Mucosa of stomach (tissue), 1 donor: ENCODE data around the gene TPM4.

Source experiments
- H3K27me3 ChIP-seq: one replicate; pipeline ENCODE4 v1.7.0; 2013; ENCODE audit warnings: mild to moderate bottlenecking, low read length; ENCODE audit not compliant: control insufficient read depth, insufficient read depth
- H3K36me3 ChIP-seq: one replicate; pipeline ENCODE4 v1.7.0; 2013; ENCODE audit warnings: low read length; ENCODE audit not compliant: control insufficient read depth, insufficient read depth
- H3K4me1 ChIP-seq: one replicate; pipeline ENCODE4 v1.7.0; 2013; ENCODE audit warnings: mild to moderate bottlenecking, low read length; ENCODE audit not compliant: control insufficient read depth, insufficient read depth
- H3K4me3 ChIP-seq: one replicate; pipeline ENCODE4 v1.7.0; 2013; ENCODE audit warnings: low read length
- H3K9ac ChIP-seq: one replicate; pipeline ENCODE4 v1.7.0; 2013; ENCODE audit warnings: mild to moderate bottlenecking, low read length, moderate library complexity
- H3K9me3 ChIP-seq: one replicate; pipeline ENCODE4 v1.7.0; 2013; ENCODE audit warnings: mild to moderate bottlenecking, low read length, moderate library complexity; ENCODE audit not compliant: control insufficient read depth
- donor health status: Pancreatic carcinoma.

TPM4 gene

DNA sequence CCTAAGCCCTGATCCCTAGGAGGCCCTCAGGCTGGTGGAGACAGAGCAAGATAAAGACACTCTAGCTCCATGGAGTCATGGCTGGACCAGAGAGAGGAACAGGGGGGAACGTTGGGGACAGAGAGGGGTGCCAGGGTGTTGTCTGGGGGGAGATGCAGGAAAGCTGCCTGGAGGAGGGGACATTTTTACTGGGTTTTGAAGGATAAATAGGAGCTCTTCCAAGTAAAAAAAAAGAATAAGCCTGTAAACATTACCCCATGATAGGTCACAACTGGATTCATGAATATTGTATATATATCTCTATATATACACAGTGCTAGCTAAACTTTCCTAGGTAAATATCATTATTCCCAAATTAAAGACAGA lies 67.9 kb downstream of the TPM4 start:
- Histone ChIP-seq H3K9ac (peak overlapping the region; percentile 83), H3K27me3 (no peaks in the 10 kb centered on the region), H3K36me3 (no peaks in the 10 kb centered on the region), H3K4me3 (peak overlapping the region; percentile 72), H3K4me1 (peaks cover 23% of the 10 kb centered on the region), H3K9me3 (no peaks in the 10 kb centered on the region)

DNA sequence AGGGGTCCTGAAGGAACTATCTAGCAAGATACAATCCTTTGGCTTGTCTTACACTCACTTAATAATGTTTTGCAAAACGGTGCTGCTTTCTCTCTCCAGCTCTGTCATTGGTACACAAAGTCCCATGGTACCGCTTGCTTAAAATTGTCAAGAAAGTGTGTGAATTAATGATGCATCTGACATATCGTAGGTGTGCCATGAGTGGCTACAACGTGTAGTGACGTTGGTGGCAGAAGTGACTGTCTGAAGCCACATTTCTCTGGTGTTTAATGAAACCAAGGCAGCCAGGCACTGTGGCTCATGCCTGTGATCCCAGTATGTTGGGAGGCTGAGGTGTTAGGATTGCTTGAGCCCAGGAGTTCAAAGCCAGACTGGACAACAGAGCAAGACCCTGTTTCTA lies 69.8 kb downstream of the TPM4 start:
- no peaks in the 10 kb centered on the region for H3K9me3 ChIP-seq
- no peaks in the 10 kb centered on the region for H3K27me3 ChIP-seq
- H3K4me1 ChIP-seq = peaks cover 23% of the 10 kb centered on the region
- H3K36me3 ChIP-seq = no peaks in the 10 kb centered on the region
- no peak overlapping the region for H3K4me3 ChIP-seq
- no peak overlapping the region for H3K9ac ChIP-seq

DNA sequence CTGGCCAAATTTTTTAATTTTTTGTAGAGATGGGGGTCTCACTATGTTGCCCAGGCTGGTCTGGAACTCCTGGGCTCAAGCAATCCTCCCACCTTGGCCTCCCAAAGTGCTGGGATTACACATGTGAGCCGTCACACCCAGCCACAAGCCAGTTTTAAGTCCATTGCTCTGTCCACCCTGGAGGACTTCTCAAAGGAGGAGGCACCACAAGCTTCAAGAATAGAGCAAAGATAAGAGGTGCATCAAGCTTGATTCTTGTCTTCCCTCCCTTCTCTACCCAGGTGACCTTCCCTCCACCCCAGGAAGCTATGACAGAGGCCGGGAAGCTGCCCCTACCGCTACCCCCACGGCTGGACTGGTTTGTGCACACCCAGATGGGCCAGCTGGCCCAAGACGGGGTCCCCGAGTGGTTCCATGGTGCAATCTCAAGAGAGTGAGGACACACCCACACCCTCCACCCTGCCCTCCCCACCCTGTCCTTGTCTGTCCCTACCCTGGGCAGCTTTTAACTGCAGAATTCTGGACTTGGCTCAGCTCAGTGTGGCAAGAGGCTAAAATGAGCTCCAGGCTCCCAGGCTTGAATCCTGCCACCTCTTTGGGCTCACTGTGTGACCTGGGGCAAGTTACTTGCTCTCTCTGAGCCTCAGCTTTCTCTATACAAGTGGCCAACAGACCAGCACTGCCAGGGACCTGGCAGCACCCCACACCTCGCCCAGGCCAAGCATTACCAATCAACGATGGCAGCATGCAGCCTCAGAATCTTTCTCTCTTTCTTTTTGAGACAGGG lies 72.3 kb downstream of the TPM4 start:
- no peaks in the 10 kb centered on the region for H3K27me3 ChIP-seq
- peaks cover 19% of the 10 kb centered on the region for H3K4me1 ChIP-seq
- H3K4me3 ChIP-seq = no peak overlapping the region

More for the DNA sequence above, 72.3 kb downstream of the TPM4 start:
- Histone ChIP-seq H3K9ac (no peak overlapping the region), H3K9me3 (no peaks in the 10 kb centered on the region), H3K36me3 (no peaks in the 10 kb centered on the region)
